Stimulated activated CD8-positive, alpha-beta memory T cell treated with anti-CD3 and anti-CD28 coated beads, Interleukin-4, amount 100 ng/mL, for 24 hours (primary cell): ENCODE measurements around the gene SNED1.

Experiments
- DNase-seq: peaks from one replicate; pipeline ENCODE4 v3.0.0-alpha.2; 2020; ENCODE audit warnings: low read depth

The SNED1 gene

DNA sequence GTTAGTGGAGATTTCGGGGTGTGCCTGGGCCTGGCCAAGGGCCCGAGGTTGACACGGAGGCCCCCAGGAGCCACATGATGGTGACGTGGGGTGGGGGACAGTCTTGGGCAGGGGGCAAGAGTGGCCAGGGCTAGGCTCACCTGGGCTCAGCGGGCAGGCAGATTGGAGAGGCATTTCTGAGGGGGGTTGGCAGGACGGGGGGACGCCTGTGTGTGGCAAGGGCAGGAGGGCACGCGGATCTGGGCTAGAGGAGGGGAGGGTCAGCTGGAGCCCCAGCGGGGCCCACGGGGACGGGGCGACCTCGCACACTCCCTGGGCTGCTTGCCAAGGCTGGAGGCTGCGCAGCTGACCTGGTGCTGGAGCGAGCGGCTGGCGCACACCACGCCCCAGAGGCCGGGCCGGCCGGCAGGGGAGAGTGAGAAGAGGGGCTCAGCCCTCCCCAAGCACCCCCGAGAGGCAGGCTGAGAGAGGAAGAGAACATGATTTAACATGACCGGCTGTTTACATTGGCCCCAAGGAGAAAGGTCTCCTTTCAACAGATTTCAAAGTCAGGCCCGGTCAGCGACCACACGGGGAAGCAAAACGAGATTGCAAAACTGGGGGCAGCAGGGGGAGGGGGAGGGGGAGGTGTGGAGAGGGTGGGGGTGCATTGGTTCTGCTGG, 38.0 kb upstream of the SNED1 start:
- DNase-seq: no peak

DNA sequence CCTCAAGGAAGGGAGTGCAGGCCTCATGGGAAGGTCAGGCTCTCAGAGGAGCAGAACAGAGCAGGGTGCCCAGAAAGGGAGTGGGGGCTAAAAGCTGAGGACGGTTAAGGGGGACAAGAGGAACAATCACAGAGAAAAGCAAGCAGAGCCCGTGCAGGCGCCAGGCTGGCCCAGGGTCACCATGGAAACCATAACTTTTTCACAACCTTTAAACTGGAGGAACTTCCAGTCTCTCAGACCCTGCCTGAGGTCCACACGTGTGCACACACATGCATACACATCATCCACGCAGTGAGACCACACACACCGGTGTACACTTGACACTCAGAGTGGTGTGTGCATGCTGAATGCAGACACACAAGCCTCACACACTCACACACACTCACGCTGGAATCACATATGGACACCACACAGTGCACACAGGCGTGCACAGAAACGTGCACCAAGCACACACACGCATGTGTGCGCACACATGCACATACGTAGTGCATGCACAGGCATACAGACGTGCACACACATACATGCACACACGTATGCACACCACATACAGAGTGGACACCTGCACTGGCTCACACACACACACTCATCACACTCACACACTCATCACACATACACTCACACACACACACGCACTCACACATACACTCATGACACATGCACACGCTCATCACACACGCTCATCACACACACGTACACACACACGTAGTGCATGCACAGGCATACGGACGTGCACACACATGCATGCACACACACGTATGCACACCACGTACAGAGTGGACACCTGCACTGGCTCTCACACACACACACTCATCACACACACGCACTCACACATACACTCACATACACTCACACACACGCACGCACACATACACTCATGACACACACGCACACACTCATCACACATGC, 37.2 kb upstream of the SNED1 start:
- no peak for DNase-seq

DNA sequence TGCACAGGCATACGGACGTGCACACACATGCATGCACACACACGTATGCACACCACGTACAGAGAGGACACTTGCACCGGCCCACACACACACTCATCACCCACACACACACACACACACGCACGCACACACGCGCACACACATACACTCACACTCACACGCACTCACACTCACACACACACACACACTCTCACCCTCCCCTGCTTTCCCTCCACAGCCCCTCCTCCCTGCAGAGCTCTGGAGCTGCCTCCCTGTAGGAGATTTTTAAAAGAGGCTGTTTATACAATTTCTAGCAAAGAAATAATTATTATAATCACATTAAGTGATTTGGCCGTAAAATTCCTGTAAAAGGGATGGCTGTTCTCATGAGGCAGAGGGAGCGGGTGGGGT, 36.5 kb upstream of the SNED1 start:
- no peak for DNase-seq

DNA sequence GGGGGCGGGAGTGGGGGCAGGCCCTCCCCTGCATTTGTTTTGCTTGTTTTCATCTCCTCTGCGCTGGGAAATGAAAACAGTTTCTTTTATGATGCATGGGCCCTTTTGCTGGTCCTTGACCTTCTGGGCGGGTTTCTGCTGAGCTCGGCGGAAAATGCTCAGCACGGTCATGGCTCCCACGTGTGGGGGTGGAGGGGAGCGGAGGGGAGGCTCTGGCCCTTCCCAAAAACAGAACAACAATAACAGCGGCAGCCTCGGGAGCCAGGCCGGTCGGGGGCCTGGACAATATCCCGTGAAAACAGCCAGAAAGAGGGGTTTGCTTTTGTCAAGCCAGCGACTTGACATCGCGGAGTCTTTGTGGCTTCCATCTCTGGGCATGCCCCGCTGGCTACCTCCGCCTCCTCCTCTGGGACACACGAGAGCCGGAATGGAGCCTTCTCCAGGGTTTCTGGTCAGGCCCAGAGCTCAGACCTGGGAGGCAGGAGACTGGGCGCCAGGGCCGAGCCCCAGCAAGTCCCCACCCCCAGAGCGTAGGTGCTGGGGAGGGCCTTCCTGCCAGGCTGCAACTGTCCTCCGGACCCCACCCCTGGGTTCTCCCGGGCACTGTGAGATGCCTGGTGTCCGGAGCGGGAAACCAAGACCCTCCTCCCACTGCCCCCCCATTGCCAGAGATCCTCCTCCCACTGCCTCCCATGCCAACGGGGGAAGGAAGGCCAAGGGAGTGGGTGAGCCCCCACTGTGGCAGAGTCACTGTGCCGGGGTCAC, 35.9 kb upstream of the SNED1 start:
- DNase-seq: no peak

DNA sequence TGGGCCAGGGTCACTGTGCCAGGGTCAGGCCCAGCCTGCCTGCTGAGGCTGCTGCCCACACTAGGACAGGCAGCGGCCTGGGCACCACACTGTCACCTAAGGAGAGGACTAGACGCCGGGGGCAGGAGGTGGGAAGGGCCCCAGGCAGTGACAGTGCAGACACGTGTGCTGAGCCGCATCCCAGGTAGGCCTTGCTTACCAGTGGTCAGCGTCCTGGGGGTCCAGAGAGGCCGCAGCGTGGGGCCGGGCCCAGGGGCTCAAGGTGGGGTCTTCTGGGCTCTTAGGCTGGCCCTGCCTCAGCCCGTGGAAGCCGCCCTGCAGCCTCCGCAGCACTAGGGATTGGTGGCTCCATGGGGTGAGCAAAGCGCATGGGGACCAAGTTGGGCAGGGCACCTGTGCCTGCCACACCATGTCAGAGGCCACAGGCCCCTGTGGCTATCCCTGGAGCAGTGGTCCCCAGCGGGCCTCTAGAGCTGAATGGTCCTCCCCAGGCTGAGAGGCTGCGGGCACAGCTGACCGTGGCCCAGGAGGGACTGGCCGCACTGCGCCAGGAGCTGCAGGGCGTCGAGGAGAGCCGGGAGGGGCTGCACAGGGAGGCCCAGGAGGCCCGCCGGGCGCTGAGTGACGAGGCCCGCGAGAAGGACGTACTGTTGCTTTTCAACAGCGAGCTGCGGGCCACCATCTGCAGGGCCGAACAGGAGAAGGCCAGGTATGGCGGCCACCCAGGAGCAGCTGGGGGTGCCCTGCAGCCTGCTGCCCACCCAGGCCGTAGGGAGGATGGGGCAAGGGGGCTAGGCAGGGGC, 35.2 kb upstream of the SNED1 start:
- DNase-seq: no peak

DNA sequence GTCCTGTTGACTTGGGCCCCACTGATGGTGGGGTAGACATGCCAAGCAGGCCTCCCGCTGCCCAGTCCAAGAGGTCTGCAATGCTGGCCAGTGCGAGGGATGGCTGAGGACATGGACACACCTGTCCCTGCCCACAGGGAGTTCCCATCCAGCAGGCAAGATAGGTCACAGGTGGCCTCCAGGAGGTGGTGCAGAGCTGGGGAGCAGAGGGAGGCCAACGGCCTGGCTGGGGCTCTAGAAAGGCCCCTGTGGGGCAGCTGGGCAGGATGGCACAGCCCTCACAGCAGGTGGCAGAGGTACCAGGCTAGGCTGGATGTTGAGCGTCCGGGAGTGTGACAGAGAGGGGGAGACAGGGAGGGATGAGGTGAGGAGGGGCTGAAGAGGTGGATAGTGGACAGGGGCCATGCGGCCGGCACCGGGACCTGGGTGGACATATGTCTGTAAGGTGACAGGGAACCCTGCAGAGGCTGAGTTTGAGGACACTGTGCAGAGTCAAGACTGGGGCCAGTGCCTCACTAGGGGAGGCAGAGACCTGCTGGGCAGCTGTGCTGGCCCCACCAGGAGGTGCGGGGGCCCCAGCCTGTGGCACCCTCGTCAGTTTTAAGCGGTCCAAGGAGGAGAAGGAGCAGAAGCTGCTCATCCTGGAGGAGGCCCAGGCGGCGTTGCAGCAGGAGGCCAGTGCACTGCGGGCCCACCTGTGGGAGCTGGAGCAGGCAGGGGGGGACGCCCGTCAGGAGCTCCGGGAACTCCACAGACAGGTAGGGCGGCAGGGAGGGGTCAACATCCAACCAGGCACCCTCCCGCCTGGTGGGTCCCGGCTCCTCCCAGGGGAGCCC, 34.3 kb upstream of the SNED1 start:
- no peak for DNase-seq

DNA sequence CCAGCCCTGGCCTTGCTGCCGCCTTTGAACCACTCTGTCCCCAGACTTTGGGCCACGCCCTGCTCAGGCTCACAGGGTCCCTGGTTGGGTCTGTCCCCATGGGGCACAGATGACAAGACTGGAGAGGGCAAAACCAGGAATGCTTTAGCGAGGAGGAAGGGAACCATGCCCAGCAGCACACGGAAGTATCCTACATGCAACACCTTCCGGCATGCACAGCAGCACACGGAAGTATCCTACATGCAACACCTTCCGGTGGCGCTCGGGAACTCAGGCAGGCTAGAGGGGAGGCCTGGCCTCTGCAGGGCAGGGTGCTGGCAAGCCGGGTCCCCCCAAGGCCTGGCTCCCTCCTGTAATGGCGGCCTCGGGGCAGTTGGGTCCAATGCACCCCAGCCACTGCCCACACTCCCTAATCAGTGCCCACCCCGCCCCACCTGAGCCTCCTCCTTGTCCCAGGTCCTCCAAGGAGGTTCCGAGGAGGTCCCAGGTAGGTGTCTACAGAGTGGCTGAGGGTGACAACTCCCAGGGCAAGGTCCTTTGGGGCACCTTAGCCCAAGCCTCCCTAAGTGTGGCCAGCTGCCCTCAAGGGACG, 33.6 kb upstream of the SNED1 start:
- DNase-seq: no peak

DNA sequence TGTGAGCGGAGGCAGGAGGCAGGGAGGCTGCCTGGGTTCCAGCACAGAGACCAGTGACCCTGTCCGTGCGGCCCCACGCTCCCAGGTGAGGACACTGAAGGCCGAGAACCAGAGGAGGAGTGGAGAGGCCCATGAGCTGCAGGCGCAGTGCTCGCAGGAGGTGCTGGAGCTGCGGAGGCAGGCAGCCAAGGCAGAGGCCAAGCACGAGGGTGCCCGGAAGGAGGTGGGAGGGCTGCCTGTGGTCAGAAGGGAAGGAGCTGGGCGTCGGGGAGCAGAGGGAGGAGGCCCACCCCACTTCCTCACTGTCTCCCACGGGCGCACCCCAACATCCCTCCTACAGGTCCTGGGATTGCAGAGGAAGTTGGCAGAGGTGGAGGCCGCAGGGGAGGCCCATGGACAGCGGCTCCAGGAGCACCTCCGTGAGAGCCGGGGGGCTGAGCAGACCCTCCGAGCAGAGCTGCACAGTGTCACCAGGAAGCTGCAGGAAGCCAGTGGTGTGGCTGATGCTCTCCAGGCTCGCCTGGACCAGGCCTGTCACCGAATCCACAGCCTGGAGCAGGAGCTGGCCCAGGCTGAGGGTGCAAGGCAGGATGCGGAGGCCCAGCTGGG, 33.0 kb upstream of the SNED1 start:
- DNase-seq: no peak

DNA sequence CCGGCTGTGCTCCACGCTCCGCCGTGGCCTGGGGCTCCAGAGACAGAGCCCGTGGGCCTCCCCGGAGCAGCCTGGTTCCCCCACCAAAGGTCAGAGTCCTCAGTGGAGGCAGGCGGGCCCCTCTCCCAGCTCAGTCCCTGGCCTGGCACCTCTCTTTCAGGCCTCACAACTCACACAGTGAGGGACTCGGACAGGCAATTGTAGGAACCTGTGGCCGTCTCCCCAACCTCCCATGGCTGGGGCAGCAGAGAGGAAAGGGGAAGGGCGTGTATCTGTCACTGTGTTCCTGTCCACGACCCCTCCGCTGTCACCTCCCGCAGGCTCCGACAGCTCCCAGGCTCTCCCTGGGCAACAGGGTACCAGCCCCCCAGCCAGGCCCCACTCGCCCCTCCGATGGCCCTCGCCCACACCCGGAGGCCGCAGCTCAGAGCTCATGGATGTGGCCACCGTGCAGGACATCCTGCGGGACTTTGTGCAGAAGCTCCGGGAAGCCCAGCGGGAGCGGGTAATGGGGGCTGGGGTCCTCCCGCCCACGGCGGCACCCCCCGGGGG, 32.4 kb upstream of the SNED1 start:
- DNase-seq: no peak

DNA sequence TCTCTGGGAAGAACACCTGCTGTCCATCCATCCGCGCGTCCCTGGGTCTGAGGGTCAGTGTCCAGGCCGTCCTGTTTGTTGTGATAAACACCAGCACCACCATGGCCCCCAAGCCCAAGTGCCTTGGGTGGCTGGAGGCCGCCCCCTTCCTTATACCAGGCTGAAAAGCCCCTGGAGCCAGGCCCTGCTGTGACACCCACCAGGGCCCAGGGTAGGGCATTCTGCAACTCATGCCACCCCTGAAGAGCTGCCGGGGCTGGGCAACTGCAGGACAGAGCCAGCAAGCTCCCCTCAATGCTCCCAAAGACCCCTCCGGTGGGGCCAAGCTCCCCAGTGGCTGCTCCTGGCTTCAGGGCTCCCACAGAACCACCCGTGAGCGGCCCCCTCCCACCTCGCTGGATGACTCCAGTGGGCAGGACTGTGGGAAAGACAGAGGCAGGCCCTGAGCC, 31.9 kb upstream of the SNED1 start:
- DNase-seq: no peak

DNA sequence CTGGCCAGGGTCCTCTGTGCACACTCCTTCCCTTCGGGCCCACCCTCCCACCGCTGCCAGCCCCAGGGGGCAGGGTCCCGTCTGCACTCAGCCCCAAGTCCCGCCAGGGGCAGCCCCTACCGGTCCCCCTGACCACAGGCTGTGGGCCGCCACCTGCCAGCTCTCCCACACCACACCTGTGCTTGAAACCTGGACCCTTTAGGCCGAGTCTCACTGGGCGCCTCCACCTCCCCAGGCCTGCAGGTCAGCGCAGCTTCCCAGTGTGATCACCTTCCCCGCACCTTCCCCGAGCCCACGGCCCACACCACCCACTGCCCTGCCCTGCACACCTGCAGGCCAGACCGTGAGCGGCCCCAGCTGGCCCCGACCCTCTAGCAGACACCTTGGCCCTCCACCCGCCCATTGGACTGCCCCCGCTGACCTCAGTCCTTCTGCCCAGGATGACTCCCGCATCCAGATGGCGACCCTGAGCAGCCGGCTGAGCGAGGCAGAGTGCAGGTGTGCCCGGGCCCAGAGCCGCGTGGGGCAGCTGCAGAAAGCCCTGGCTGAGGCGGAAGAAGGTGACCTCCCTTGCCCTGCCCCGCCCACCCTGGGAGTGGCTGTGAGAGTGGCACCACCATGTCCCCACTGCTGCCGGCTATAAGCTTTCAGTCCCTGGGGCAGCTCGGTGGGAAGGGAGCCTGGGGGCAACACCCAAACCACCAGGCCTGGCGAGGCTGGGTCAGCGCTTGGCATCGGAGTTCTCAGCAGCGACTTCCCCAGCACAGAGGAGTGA, 31.3 kb upstream of the SNED1 start:
- DNase-seq: no peak

DNA sequence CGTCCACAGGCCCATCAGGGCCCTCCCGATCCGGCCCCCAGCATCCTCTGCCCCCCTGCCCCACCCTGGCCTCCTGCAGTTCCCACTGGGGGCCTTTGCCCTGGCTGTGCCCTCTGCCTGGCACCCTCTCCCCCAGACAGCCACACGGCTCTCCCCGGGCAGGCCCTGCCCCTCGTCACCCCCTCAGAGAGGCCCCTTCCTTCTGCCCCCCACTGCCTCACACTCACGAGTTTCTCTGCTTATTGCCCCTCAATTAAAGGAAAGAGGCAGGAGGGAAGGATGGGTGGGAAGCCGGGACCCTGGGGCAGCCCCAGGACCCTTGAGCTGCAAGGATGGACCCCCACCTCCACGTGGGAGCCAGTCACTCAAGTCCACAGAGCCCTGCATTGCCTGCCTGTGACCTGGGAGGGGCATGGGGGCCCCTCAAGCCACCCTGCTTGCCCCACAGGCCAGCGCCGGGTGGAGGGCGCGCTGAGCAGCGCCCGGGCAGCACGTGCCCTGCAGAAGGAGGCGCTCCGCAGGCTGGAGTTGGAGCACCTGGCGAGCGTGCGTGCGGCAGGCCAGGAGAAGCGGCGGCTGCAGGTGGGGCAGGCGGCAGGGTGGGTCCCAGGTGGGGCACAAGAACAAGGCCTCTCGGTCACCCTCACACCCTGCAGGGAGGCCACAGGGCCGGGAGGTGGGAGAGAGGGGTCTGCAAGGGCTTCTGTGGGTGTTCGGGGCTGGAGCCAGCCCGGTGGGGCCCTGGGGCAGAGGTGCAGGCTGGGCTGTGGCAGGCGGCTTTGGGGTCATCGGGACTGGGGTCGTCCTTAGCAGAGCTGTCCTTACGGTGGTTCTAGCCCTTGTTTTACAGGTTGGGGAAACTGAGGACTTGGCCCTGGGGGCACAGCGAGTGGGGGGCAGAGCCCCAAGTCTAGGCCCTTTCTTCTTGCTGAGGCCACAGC, 30.5 kb upstream of the SNED1 start:
- DNase-seq: no peak

DNA sequence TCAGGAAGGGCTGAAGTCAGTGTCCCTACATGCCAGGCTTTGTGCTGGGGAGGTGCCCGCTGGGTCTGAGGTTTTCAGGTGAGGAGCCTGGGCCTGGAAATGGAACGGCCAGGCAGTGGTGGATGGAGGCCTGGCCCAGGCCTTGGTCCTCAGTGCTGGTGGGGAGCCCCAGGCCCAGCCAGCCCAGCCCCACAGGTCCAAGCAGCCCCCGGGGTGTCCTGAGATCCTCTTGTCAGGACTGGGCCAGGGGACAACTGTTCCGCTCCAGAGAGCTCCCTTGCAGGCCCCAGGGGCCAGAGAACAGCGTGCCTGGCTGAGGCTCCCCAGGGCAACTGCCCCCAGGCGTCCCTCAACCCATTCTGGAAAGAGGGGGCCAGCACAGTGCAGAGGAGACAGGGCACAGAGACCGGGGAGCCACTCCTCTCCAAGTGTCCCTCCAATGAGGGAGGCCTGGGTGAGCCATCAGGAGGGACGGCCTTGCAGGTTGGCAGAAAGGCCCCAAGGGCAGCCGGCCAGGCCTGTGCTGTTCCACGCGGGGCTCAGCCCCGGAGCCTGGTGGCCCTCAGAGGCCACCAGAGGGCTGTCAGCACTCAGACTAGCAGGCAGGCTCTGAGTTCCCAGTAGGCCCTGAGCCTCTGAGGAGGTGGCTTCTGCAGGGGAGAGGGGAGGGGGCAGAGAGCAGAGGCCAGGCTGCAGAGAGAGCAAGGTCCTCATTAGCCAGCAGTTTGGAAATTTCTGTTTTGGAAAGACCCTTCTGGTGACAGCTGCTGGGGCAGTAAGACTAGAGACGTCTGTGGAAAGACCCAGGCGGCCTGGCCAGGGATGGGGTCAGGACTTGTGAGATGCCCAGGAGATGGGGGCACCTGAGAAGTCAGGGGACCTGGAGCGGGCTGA, 29.4 kb upstream of the SNED1 start:
- DNase-seq: no peak

DNA sequence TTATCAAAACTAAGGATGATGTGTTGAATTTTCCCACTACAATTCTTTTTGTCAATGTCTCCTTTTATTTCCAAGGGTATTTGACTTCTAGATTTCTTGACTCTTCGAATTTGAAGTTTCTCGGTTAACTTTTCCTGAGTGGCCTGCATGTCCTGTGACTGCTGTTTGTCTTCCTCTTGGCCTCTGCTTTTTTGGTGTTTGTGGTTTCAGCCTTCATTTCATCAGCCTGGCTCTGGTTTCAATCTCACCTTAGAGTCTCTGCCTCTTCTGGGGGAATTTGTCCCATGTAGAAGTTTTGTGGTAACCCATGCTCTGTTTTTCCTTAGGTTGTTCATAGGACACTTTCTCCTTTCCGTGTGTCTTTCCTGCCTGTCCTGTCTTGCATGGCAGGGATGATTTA, 28.3 kb upstream of the SNED1 start:
- no peak for DNase-seq

DNA sequence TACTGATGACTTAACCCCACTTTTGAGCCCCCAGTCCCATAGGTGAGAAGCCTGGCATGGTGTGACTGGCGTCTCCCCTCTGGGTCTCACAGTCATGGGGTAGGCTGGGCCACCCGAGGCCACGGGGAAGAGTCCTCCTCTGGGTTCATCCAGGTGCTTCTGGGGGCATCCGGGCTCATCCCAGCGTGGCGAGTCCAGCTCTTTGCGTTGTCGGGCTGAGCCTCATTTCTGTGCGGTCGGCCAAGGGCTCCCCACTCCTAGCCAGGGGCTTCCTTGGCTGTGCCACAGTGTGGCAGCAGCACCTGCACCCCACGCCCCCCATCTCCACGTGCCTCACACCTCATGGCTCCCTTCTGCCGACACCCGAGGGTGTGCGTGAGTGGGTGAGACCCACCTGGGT, 27.6 kb upstream of the SNED1 start:
- DNase-seq: no peak

DNA sequence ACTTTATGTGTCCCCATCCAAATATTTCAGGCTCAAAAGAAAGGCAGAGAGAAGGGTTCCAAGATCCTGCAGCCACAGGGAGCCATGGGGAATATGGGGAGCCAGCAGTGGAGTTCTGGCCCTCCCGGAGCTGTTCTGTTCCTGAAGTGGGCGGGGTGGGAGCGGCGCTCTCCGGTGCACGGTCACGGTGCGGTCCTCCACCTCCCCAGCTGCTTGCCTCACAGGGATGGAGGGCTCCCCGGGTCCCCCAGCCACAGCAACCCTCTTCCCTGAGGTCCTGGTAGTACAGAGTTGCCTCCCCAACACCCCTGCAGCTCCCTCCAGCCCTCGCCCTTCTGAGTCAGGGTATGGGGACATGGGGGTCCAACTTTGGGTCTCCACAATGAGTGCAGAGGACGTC, 26.2 kb upstream of the SNED1 start:
- DNase-seq: no peak
